NCI-H226 (cell line): Measurements from ENCODE around the gene AMH.
A peak's percentile ranks its signal among the peaks of the same experiment; 100 is the strongest.
"Not testable (repeated sequence)": the region's sequence is repeated elsewhere in the genome, so short reads cannot be mapped to it uniquely, and the experiment has no call there.

Experiments used
- DNase-seq: peaks from one replicate; pipeline ENCODE4 v3.0.0-alpha.2; 2015

Gene AMH

DNA sequence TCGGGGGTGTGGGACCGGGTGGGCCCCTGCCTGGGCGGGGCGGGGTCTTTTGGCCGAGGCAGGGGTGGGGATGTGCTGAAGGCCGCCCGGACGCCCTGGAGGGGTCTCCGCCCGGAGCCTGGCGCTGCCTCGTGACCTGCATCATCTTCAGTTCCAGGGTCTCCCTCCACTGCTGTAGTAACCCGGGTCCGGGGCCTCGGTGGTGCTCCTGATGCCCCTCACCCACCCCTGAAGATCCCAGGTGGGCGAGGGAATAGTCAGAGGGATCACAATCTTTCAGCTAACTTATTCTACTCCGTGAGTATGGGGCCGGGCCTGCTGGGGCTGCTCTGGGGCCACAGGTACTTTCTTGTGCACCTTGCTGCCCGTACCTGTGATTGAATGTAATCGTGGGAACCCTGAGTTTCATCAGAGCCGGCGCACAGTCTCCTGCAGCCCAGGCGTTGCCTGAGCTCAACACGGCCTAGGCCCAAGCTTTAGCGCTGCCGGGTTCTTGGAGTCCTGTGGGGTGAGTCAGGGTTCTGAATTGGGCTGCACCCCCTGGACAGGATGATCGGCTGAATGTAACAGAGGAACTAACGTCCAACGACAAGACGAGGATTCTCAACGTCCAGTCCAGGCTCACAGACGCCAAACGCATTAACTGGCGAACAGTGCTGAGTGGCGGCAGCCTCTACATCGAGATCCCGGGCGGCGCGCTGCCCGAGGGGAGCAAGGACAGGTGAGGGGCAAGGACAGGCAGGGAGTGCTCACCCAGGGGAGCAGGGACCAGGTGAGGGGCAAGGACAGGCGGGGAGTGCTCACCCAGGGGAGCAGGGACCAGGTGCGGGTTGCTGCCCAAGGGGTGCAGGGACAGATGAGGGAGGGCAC is 22.3 kb downstream of the AMH start:
- peak; percentile 68 for DNase-seq

GRCh38 chr19:2273356-2274184 is 24.4 kb downstream of the AMH start:
- DNase-seq, result peak; percentile 27

DNA sequence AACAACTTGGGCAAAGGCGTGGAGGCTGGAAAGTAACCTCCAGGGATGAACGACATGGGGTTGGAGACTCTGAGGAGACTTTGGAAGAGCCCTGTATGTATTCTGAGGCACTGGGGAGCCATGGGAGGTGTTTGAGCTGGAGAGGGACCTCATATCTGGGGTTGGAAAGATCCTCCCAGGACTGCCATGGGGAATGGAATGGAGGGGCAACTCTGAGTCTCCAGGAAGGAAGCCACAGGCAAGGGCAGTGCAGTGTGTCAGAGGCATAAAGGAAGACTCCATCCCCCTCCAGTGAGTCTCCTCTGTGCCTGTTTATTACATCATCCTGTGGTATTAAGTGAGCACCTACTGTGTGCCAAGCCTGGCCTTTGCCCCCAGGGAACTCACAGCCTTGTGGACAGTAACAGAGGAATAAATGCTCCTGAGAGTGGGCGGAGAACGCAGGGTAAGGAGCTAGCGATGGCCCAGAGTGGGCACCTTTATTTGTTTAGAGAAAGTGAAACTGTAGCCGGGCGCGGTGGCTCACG is 25.1 kb downstream of the AMH start:
- no peak for DNase-seq

DNA sequence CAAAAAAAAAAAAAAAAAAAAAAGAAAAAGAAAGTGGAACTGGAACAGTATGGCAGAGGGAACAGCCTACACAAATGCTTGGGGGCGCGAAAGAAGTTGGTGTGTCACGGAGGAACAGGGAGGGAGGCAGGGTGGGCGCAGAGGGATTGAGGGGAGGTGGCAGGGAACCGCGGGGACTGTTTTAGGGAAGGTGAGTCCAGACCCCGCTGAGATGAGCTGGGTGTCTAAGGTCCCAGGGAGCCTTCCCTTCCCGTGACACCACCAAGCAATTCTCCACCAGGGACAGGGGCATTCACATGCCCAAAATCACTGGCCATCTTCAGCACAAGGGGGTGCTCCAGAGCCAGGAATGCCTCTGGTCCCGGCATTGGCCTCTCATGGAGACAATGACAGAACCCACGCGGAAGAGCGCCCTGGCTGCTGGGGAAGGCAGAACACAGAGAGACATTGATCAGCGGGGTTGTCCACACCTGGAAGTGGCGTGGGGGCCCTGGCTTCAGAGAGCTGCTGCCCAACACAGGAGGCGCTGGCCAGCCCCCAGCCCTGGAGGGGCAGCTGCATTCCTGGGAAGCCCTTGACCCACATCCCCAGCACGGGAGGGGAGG is 25.9 kb downstream of the AMH start:
- DNase-seq, result no peak

DNA sequence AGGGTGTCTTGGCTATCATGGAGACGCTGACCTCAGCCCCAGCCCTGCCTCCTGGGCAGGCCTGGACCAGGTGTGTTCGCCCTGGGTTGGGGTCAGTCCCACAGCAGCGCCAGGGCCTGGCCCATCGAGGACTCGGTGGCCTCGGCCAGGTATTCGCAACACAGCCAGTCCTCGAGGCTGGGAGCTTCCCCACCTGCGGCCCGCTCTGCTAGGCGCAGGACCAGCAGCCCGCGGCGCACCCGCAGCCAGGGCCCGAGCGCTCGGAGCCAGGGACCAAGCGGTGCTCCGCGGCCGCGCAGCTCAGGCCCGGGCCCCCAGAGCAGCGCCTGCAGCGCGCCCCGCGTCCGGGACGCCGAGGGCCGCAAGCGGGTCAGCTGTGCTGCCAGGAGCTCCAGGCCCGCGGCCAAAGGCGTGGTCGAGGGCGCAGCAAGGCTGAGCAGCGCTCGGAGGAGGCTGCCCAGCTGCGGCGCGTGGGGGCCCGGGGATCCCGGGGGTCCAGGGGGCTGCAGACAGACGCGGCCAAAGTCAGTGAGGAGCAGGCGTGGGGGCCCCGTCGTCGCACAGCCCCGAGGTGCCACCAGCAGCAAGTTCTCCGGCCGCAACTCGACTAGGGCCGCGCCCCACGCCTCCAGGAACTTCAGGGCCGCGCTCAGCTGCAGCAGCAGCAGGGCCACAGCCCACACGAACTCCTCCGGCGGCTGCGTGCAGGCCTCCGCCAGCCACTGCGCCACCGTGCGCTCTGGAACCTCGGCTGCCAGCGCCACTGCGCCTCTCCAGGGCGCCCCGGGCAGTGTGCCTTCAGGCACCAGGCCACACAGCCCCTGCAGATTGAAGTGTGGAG is 26.7 kb downstream of the AMH start:
- DNase-seq, result no peak

DNA sequence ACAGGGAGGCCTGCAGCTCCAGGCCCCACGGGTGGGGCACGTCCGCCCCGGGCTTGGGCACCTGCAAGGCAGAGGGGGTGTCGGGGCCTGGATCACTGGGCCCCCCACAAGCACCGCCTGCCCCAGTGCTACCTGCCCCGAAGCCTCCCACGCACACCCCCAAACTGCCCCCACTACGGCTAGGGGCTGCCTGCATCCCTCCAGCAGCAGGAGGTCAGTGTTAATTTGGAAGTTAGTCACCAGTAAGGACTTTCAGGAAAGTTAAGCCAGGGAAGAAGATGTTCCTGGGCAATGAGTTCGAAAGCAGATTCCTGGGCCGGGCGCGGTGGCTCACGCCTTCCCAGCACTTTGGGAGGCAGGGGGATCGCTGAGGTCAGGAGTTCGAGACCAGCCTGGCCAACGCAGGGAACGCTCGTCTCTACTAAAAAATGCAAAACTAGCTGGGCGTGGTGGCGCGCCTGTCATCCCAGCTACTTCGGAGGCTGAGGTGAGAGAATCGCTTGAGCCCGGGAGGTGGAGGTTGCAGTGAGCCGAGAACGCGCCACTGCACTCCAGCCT is 27.4 kb downstream of the AMH start:
- DNase-seq, result no peak

GRCh38 chr19:2277138-2277537 is 28.0 kb downstream of the AMH start:
- DNase-seq, result no peak

DNA sequence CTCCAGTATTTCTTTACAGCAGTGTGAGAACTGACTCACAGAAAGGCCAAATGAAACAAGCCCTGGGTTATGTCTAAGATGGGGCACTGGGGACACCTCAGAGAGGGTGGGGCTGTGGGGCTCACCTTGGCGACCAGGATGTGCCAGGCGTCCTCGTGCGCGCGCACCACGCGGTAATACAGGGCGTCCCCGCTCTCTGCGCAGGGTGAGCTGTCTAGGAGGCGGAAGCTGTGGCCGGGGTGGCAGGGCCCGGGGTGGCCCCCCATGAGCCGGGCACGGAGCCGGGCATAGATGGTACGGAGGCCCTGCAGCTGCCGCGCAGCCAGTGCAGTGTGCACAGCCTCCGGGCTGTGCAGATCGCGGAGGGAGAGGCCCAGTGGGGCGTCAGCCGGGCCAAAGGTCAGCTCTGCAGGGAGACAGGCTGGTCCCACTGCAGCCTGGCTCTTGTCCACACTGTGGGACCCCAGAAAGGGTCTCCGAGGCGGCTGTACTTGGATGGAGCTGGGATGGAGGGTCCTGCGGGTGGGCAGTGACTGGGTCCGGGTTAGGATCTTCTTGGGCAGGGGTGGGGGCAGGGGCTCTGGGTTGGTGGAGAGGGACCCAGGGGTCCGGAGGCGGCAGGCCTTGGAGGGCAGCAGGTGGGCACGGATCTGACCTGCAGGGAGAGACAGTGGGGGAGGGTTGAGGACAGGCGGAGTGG is 29.5 kb downstream of the AMH start:
- DNase-seq, result no peak

- no peak for DNase-seq
These were observed 31.6 kb downstream of the AMH start for GRCh38 chr19:2280633-2281264.

- DNase-seq, result not testable (repeated sequence)
These were observed 32.3 kb downstream of the AMH start for GRCh38 chr19:2281265-2282061.

GRCh38 chr19:2282062-2282861 is 33.1 kb downstream of the AMH start, which contains the start of gene PEAK3:
Gene PEAK3, minus strand, starts transcription at chr19:2282175. Its CDS starts 1,244 bp downstream, at chr19:2280931.
- DNase-seq, result no peak

DNA sequence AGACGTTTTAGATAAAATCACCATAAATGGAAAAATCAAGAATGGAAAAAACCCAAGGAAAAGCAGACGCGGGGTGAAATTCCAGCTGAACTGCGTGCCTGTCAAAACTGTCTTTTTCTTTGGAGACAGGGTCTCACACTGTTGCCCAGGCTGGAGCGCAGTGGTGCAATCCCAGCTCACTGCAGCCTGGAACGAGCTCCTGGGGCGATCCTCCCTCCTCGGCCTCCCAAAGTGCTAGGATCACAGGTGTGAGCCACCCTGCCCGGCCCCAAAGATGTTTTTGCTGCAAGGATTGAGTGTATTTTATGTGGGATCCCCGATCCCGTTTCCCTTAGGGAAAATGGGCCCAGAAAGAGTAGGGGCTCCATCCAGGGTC is 33.7 kb downstream of the AMH start:
- DNase-seq, result no peak

- no peak for DNase-seq
These were observed 34.8 kb downstream of the AMH start for GRCh38 chr19:2283835-2284507.

DNA sequence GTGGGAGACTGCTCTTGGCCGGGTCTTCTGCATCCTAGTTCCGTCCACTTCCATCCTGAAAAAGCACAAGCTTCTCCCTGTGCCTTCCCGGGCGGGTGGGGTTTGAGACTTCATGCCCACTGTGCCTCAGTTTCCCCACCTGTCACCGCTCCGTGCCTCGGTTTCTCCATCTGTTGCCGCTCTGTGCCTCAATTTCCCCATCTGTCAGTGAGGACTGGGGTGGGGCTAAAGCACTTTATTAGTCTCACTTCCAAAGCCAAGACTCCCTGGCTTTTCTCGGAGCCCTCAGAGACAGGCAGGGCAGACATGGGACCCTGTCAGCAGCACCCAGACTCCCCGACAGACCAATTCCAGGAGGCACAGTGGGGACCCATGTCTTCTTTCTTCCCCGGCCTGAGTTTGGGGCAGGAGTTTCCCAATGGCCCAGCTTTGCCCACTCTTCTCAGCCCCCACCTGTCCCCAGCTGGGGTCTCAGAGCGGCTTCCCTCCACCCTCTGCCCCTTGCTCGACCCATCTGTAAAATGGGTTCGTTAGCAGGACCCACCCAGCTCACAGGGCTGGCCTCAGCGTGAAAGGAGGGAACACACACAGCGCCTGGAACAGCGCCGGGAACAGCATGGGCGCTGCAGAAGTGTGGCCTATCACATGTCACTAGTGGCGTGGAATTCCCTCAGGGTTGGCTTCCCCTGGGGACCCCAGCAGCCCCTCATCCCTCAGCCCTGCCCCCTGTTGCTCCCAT is 37.4 kb downstream of the AMH start:
- no peak for DNase-seq

- DNase-seq, result no peak
These were observed 38.6 kb downstream of the AMH start for GRCh38 chr19:2287585-2288337.

DNA sequence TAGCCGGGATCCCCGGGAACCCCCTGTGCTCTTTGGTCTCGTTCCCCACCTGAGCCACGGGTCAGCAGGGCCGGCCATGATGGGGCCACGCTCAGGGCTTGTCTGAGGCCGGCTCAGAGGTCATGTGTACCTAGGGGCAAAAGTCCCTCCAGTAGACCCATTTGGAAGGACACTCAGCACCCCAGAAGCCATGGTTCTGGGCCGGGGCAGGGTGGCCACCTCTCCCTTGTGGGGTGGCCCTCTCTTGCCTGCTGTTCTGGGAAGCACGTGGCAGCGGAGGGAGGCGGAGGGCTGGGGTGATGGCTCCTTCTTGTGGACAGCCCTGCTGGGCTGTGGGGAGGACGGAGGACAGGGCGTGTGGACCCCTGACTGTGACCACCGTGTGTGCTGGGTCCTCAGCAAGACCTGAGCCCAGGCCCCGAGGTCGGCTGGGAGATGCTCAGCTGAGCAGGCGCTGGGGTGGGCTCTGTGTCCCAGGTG is 39.3 kb downstream of the AMH start:
- no peak for DNase-seq
